ENCODE measurements around the gene ABCC1.

DNA sequence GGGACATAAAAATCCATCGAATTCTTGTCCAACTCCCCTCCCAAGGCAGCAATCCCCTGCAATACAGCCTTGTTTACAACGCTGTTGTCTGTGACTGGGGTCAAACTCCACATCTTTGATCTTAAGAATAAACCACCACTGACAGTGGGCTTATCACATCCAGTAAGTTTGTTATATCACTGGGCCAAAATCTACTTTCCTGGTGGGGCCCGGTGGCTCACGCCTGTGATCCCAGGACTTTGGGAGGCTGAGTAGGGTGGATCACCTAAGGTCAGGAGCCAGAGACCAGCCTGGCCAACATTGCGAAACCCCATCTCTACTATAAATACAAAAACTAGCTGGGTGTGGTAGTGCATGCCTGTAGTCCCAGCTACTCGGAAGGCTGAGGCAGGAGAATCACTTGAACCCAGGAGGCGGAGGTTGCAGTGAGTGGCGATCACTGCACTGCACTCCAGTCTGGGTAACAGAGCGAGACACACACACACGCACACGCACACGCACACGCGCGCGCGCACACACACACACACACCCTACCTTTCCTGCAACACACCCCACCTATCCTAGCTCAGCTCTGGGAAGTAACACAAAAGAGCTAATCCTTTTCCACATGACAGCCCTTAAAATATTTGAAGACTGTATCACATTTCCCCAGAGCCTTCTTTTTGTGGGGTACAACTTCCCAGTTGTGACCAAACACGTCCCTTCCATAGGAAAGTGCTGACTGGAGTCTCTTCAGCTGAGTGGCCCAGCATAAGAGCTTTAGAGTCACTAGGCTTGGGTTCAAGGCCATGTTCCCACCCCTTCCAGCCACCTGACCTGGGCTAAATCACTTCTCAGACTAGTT, 20.9 kb upstream of the ABCC1 start:
- no peak for TF ChIP-seq CTCF (IDR thresholded peaks at IDR 0.05)
- no peak for TF ChIP-seq POLR2A (IDR thresholded peaks at IDR 0.05)
